A673 (cell line): ENCODE data around the gene DMPK.
"Not testable (repeated sequence)": the region's sequence is repeated elsewhere in the genome, so short reads cannot be mapped to it uniquely, and the experiment has no call there.

Experiments
- EZH2 ChIP-seq: fragments of 200-600 bp; sonication (generic); IDR thresholded peaks from 2 replicates; pipeline ENCODE4 v1.6.1; 2017; ENCODE audit warnings: borderline replicate concordance, low read depth, mild to moderate bottlenecking, mixed read lengths, antibody characterized with exemption, low read length; ENCODE audit not compliant: poor library complexity, severe bottlenecking
- TF ChIP-seq, protein P1 (sequence below): fragments of 300-800, 200-600 bp; sonication (generic); conservative IDR thresholded peaks from 2 replicates; pipeline ENCODE4 v1.5.1; 2017; ENCODE audit warnings: low read depth, mild to moderate bottlenecking, antibody characterized with exemption, low read length, moderate library complexity, mixed read lengths

DNA sequence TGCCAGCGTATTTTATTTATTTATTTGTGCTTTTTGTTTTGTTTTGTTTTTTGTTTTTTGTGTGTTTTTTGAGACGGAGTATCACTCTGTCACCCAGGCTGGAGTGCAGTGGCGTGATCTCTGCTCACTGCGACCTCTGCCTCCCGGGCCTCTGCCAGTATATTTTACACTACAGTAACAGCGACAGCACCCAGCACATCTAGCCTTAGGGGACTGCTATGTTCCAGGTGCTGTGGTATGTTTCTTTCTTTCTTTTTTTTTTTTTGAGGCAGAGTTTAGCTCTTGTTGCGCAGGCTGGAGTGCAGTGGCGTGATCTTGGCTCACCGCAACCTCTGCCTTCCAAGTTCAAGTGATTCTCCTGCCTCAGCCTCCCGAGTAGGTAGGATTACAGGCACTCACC is 30.8 kb downstream of the DMPK start:
- TF ChIP-seq, protein P1, sequence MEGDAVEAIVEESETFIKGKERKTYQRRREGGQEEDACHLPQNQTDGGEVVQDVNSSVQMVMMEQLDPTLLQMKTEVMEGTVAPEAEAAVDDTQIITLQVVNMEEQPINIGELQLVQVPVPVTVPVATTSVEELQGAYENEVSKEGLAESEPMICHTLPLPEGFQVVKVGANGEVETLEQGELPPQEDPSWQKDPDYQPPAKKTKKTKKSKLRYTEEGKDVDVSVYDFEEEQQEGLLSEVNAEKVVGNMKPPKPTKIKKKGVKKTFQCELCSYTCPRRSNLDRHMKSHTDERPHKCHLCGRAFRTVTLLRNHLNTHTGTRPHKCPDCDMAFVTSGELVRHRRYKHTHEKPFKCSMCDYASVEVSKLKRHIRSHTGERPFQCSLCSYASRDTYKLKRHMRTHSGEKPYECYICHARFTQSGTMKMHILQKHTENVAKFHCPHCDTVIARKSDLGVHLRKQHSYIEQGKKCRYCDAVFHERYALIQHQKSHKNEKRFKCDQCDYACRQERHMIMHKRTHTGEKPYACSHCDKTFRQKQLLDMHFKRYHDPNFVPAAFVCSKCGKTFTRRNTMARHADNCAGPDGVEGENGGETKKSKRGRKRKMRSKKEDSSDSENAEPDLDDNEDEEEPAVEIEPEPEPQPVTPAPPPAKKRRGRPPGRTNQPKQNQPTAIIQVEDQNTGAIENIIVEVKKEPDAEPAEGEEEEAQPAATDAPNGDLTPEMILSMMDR: not testable (repeated sequence)
- not testable (repeated sequence) for TF ChIP-seq EZH2
